OCI-LY7 (cell line): Measurements from ENCODE around the gene IPP. TPM values are rescaled to one million over a fixed set of nuclear protein-coding genes. Genes with fewer than 3 reads are reported as not detected.

Experiments used
- BruUV-seq: library from RNA; stranded (reverse); fragments of 400-500 nt; replicated peaks from 2 replicates; lab custom pipeline; 2021; lab: Mats Ljungman, UMichigan
- CTCF ChIA-PET: fragments of 300-600 bp; sonication (Branson Sonifier 250); formaldehyde crosslinking; loops from one replicate; lab custom pipeline; 2022; ENCODE audit warnings: antibody characterized with exemption; ENCODE audit not compliant: unreplicated experiment; lab: Charles Lee
- POLR2A ChIA-PET: fragments of 300-600 bp; sonication (Branson Sonifier 250); formaldehyde crosslinking; loops from one replicate; lab custom pipeline; 2022; ENCODE audit warnings: antibody characterized with exemption; lab: Charles Lee
- DNase-seq: peaks from one replicate; pipeline ENCODE4 v3.0.0-alpha.2; 2015; ENCODE audit warnings: low spot score
- H2AFZ ChIP-seq: fragments of 200-600 bp; sonication (generic), shearing (Covaris generic); 2 replicates; pipeline ENCODE4 v1.6.1; 2014; ENCODE audit warnings: mild to moderate bottlenecking, antibody characterized with exemption, low read length, moderate library complexity
- H3K27ac ChIP-seq: fragments of 200-600 bp; sonication (generic); 2 replicates; pipeline ENCODE4 v1.5.1; 2014; ENCODE audit warnings: mixed run types, low read depth, mild to moderate bottlenecking, moderate library complexity, low read length, inconsistent platforms; ENCODE audit not compliant: poor library complexity, severe bottlenecking
- H3K36me3 ChIP-seq: fragments of 200-600 bp; sonication (generic); 2 replicates; pipeline ENCODE4 v1.6.1; 2014; ENCODE audit warnings: mild to moderate bottlenecking, antibody characterized with exemption, low read length, moderate library complexity, mixed read lengths; ENCODE audit not compliant: insufficient read depth
- H3K4me1 ChIP-seq: fragments of 200-600 bp; sonication (generic); 2 replicates; pipeline ENCODE4 v1.5.1; 2014; ENCODE audit warnings: mild to moderate bottlenecking, low read length; ENCODE audit not compliant: insufficient read depth, poor library complexity, severe bottlenecking
- H3K4me2 ChIP-seq: fragments of 200-600 bp; sonication (generic); 2 replicates; pipeline ENCODE4 v1.6.1; 2014; ENCODE audit warnings: mild to moderate bottlenecking, low read length
- H3K4me3 ChIP-seq: fragments of 200-600 bp; sonication (generic); 2 replicates; pipeline ENCODE4 v1.5.1; 2014; ENCODE audit warnings: mild to moderate bottlenecking, low read depth, low read length; ENCODE audit not compliant: poor library complexity, severe bottlenecking
- H3K79me2 ChIP-seq: fragments of 200-600 bp; sonication (generic); 2 replicates; pipeline ENCODE4 v1.6.1; 2016; ENCODE audit warnings: low read depth, mild to moderate bottlenecking, low read length, moderate library complexity, mixed read lengths; ENCODE audit not compliant: insufficient read depth
- H3K9me2 ChIP-seq: fragments of 200-600 bp; sonication (generic); 2 replicates; pipeline ENCODE4 v1.6.1; 2016; ENCODE audit warnings: mild to moderate bottlenecking, low read length, mixed read lengths; ENCODE audit not compliant: insufficient read depth
- H3K9me3 ChIP-seq: fragments of 200-600 bp; sonication (generic); 2 replicates; pipeline ENCODE4 v1.6.1; 2014; ENCODE audit warnings: mild to moderate bottlenecking, mixed run types, low read length, mixed read lengths
- H4K20me1 ChIP-seq: fragments of 200-600 bp; sonication (generic); 2 replicates; pipeline ENCODE4 v1.6.1; 2014; ENCODE audit warnings: mild to moderate bottlenecking, antibody characterized with exemption, low read length, moderate library complexity, mixed read lengths; ENCODE audit not compliant: insufficient read depth
- CTCF ChIP-seq: fragments of 200-600 bp; sonication (generic); conservative IDR thresholded peaks from 2 replicates; pipeline ENCODE4 v1.5.1; 2014; ENCODE audit warnings: mild to moderate bottlenecking, antibody characterized with exemption, low read length, moderate library complexity, mixed read lengths
- EZH2phosphoT487 ChIP-seq: fragments of 200-600 bp; sonication (generic); IDR thresholded peaks from 2 replicates; pipeline ENCODE4 v1.6.1; 2018; ENCODE audit warnings: low read depth, borderline replicate concordance, mild to moderate bottlenecking, mixed run types, antibody characterized with exemption, low read length, moderate library complexity, mixed read lengths
- intact Hi-C: fragments of 100-400 bp; cut with micrococcal nuclease; formaldehyde crosslinking; loops from one replicate; pipeline ENCODE4 v1.10.0; 2022; ENCODE audit not compliant: unreplicated experiment
- total RNA-seq, 2 experiments: library from RNA; depleted of rRNA in 1 of 2; stranded (reverse); fragments of >200 nt in 1 of 2; shearing (Covaris generic) in 1 of 2; gene quantifications; 2 replicates each; pipeline ENCODE4 v1.2.3, GENCODE V29; 2014 to 2022

Gene IPP
- total RNA-seq, 2 experiments from 2014 or later = 4.6 to 17.9 TPM

- Histone ChIP-seq H3K9me2 (no peaks in the 10 kb centered on the region), H3K4me3 (no peak overlapping the region), H3K9me3 (no peaks in the 10 kb centered on the region), H3K27ac (no peak overlapping the region), H4K20me1 (no peaks in the 10 kb centered on the region), H3K36me3 (no peaks in the 10 kb centered on the region), H3K79me2 (no peaks in the 10 kb centered on the region), H2AFZ (no peak overlapping the region), H3K4me2 (no peak overlapping the region), H3K4me1 (peaks cover 5% of the 10 kb centered on the region)
- TF ChIP-seq CTCF (no peak), EZH2phosphoT487 (no peak)
- intact Hi-C loops = no loop called here
- ChIA-PET POLR2A (interaction anchor here (0.6 to 1.4 kb wide), 4 partner anchors 12 to 406 kb away, joined by 3 to 4 read pairs (median 4); no protein-coding TSS in a partner anchor), CTCF (no interaction called here)
- DNase-seq = no peak
- no TSS peak for BruUV-seq
Measured at GRCh38 chr1:45767035-45767434, 16.6 kb upstream of the IPP start.

GRCh38 chr1:45765999-45766792 lies 15.7 kb upstream of the IPP start:
- H4K20me1 ChIP-seq = no peaks in the 10 kb centered on the region
- H3K4me3 ChIP-seq = no peak overlapping the region
- DNase-seq = no peak
- no TSS peak for BruUV-seq
- H3K9me2 ChIP-seq = no peaks in the 10 kb centered on the region
- ChIA-PET CTCF (no interaction called here), POLR2A (interaction anchor here (0.6 to 1.4 kb wide), 4 partner anchors 13 to 407 kb away, joined by 3 to 4 read pairs (median 3); no protein-coding TSS in a partner anchor)
- H3K4me2 ChIP-seq = no peak overlapping the region
- H3K36me3 ChIP-seq = no peaks in the 10 kb centered on the region
- no peaks in the 10 kb centered on the region for H3K9me3 ChIP-seq
- peaks cover 5% of the 10 kb centered on the region for H3K4me1 ChIP-seq
- TF ChIP-seq EZH2phosphoT487 = no peak
- TF ChIP-seq CTCF = no peak
- intact Hi-C loops = no loop called here
- H3K27ac ChIP-seq = no peak overlapping the region
- no peak overlapping the region for H2AFZ ChIP-seq
- no peaks in the 10 kb centered on the region for H3K79me2 ChIP-seq

- no peak overlapping the region for H3K4me2 ChIP-seq
- no peaks in the 10 kb centered on the region for H3K36me3 ChIP-seq
- intact Hi-C loops = no loop called here
- H3K9me2 ChIP-seq = no peaks in the 10 kb centered on the region
- no peaks in the 10 kb centered on the region for H4K20me1 ChIP-seq
- H3K4me1 ChIP-seq = peaks cover 5% of the 10 kb centered on the region
- ChIA-PET CTCF (no interaction called here), POLR2A (interaction anchor here (0.7 kb wide), 1 partner anchor 112 kb away, joined by 3 read pairs; no protein-coding TSS in a partner anchor)
- H3K4me3 ChIP-seq = no peak overlapping the region
- DNase-seq = no peak
- TF ChIP-seq CTCF = no peak
- TF ChIP-seq EZH2phosphoT487 = no peak
- no peak overlapping the region for H3K27ac ChIP-seq
- H3K9me3 ChIP-seq = no peaks in the 10 kb centered on the region
- H2AFZ ChIP-seq = no peak overlapping the region
- no TSS peak for BruUV-seq
- no peaks in the 10 kb centered on the region for H3K79me2 ChIP-seq
Measured at GRCh38 chr1:45762291-45762690, 11.8 kb upstream of the IPP start.
